HG02852 (cell line): ENCODE data around the gene MST1R.

Experiments
- ATAC-seq: cut with Tn5 transposase; IDR thresholded peaks from one replicate; pipeline ENCODE4 v1.9.1; 2021; ENCODE audit warnings: mild to moderate bottlenecking, moderate library complexity; ENCODE audit not compliant: unreplicated experiment

The MST1R gene

GRCh38 chr3:49879721-49880120, 24.0 kb downstream of the MST1R start:
- ATAC-seq: no peak

- no peak for ATAC-seq
Measured at GRCh38 chr3:49878686-49879085, 25.0 kb downstream of the MST1R start.

- ATAC-seq: no peak
Measured at GRCh38 chr3:49877716-49878115, 26.0 kb downstream of the MST1R start.

- no peak for ATAC-seq
Measured at GRCh38 chr3:49876567-49876966, 27.1 kb downstream of the MST1R start.

GRCh38 chr3:49873623-49874022, 30.1 kb downstream of the MST1R start:
- no peak for ATAC-seq

- no peak for ATAC-seq
Measured at GRCh38 chr3:49872801-49873281, 30.8 kb downstream of the MST1R start.

- ATAC-seq: no peak
Measured at GRCh38 chr3:49871531-49872153, 32.0 kb downstream of the MST1R start.

- ATAC-seq: no peak
Measured at GRCh38 chr3:49869525-49870126, 34.0 kb downstream of the MST1R start, which contains the start of gene CAMKV. TSS of gene CAMKV (minus strand) at chr3:49869906. CDS start at chr3:49862388, 7,518 bp downstream.

- ATAC-seq: no peak
Measured at GRCh38 chr3:49868862-49869466, 34.7 kb downstream of the MST1R start.

GRCh38 chr3:49867871-49868321, 35.8 kb downstream of the MST1R start:
- no peak for ATAC-seq

GRCh38 chr3:49867400-49867799, 36.3 kb downstream of the MST1R start:
- ATAC-seq: no peak

GRCh38 chr3:49865198-49865784, 38.4 kb downstream of the MST1R start:
- ATAC-seq: no peak

- ATAC-seq: no peak
Measured at GRCh38 chr3:49864505-49864904, 39.2 kb downstream of the MST1R start.

GRCh38 chr3:49859576-49860305, 43.9 kb downstream of the MST1R start:
- ATAC-seq: no peak

GRCh38 chr3:49856181-49857005, 47.3 kb downstream of the MST1R start, which contains the start of gene TRAIP:
TSS of gene TRAIP (minus strand) at chr3:49856564. CDS start at chr3:49856453, 111 bp downstream.
- peak; percentile 97 for ATAC-seq

- ATAC-seq: no peak
Measured at GRCh38 chr3:49855662-49856061, 48.0 kb downstream of the MST1R start.

- ATAC-seq: no peak
Measured at GRCh38 chr3:49845694-49846093, 58.0 kb downstream of the MST1R start.

GRCh38 chr3:49844464-49845183, 59.0 kb downstream of the MST1R start:
- no peak for ATAC-seq

GRCh38 chr3:49842843-49843517, 60.7 kb downstream of the MST1R start:
- no peak for ATAC-seq
